CD4-positive, alpha-beta T cell treated with Interferon gamma for 1 hour (primary cell): ENCODE measurements around the gene CHPF2.

ENCODE experiments used
- DNase-seq: peaks from one replicate; pipeline ENCODE4 v3.0.0-alpha.2; 2020

The CHPF2 gene, protein sequence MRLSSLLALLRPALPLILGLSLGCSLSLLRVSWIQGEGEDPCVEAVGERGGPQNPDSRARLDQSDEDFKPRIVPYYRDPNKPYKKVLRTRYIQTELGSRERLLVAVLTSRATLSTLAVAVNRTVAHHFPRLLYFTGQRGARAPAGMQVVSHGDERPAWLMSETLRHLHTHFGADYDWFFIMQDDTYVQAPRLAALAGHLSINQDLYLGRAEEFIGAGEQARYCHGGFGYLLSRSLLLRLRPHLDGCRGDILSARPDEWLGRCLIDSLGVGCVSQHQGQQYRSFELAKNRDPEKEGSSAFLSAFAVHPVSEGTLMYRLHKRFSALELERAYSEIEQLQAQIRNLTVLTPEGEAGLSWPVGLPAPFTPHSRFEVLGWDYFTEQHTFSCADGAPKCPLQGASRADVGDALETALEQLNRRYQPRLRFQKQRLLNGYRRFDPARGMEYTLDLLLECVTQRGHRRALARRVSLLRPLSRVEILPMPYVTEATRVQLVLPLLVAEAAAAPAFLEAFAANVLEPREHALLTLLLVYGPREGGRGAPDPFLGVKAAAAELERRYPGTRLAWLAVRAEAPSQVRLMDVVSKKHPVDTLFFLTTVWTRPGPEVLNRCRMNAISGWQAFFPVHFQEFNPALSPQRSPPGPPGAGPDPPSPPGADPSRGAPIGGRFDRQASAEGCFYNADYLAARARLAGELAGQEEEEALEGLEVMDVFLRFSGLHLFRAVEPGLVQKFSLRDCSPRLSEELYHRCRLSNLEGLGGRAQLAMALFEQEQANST

GRCh38 chr7:151232091-151232916, at the start of gene CHPF2:
Gene CHPF2 (plus strand): TSS chr7:151232483. CDS start chr7:151234012, 1,529 bp downstream.
- peak; percentile 87 for DNase-seq

DNA sequence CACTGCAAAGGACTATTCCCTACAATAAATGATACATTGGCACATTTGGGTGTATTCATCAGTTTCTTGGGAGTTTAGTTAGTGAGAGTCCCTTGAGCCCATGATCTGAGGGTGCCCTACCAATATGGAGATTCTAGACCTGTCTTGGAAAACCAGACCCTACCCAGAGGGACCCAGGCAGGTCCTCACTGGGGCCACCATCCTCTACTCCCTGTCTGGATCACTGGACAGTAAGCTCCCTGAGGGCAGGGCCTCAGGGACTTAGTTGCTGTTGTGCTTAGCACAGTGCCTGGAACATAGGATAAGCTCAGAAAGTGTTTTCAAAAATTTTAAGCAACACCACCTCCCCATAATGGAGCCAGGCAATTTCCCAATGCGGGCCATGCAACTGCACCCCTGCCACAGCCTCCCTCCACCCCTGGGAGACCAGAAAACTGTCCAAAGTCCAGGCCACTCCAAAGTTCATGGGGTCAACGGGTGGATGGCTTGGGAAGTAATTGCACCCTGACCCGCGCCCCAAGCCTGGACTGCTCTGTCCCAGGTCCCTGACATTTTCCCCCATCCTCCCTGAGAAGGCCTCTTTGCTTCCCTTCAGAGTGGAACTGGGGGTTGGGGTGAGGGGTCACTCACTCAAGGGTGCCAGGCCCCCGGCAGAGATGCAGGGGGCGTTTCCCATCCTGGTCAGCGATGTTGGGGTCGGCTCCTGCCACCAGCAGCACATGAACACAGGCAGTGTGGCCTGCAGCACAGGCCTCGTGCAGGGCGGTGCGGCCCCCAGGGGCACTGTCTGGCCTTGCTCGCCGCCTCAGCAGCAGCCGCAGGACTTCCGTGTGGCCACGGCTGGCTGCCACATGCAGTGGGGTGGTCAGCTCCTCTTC, 46.3 kb upstream of the CHPF2 start:
- no peak for DNase-seq

- no peak for DNase-seq
These were observed 45.5 kb upstream of the CHPF2 start, which contains the start of gene ASB10 for GRCh38 chr7:151186640-151187408. Gene ASB10 (minus strand): TSS chr7:151187250. CDS start chr7:151187130, 120 bp downstream.

DNA sequence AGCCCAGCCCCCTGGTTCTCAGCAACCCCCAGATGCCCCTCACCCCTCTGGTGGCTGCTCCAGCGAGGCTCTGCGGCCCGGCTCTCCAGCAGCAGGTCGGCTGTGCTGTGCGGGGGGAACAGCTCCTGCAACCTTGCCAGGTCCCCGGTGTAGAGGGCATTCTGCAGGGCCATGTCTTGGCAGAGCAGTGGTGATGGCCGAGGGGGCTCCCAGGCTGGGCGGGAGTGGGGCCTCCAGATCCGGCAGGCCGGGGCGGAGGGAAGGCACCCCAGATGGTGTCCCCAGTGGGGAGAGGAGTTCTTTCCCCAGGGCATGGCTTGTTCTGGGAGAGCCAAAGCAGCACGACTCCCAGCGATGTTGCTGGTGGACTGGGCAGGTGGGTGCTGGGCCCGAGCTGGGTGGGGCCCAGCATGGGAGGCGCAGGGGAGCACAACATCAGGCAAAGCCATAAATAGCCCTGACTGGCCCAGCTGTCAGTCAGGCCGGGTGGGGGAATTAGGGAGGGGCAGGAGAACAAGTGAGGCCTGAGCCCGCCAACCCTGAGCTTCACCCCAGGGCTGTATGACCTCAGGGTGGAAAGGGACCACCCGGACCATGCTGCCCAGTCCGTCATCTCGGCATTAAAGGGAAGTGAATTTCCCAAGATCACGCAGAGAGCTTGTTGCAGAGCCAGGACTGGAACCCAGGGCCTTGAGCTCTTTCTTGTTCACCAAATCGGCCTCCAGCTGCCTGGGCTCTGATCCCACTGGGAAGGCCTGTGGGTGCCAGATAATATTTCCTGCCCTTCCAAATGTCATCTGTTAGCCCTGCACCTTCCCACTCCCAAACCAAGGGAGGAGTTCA, 44.7 kb upstream of the CHPF2 start:
- DNase-seq = no peak

DNA sequence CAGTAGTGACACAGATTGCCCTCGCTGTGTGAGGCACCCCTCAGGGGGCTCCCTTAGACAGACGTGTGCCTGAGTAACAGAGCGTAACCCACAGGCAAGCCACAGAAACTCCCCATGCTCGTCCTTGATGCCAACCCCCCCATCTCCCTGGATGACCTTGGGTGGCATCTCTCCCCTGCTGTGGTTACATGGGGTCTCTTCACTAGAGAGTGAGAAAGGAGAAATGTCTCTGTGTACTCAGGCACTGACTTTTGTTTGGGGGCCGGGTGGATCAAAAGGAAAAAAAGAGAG, 44.1 kb upstream of the CHPF2 start:
- no peak for DNase-seq

GRCh38 chr7:151189038-151189437, 43.2 kb upstream of the CHPF2 start:
- DNase-seq = no peak

- no peak for DNase-seq
These were observed 40.7 kb upstream of the CHPF2 start for GRCh38 chr7:151191544-151191943.

- no peak for DNase-seq
These were observed 40.2 kb upstream of the CHPF2 start for GRCh38 chr7:151192002-151192539.

DNA sequence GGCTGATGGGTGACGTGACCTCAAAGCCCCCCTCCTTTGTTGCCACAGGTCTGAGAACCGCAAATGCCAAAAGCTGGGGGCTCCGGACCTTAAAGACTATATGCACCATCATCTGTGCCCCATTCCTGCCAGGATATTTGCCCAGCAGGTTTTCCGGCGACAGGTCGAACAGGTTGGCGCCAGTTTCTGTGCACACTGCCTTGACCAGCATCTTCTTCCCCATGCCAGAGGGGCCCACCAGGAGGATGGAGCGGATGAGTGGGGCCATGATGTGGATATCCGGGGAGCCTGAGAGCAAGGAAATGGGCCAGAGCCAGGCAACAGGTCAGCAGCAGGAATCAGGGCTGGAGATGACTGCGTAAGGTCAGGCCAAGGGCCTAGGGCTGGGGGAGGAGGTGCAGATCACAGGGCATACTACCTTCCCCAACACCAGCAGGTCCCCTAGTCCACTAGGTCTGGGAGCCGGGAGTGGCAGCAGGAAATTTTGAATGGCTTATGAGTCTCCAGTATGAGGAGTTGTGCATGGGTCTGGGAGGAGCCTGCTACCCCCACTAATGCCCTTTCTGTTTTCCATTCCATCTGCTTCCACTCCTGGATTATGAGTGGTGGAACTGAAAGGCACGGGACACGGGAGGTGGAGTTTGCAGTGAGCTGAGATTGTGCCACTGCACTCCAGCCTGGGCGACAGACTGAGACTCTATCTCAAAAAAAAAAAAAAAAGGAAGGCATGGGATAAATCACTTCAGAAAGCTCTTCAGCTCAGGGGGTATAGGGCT, 38.9 kb upstream of the CHPF2 start:
- no peak for DNase-seq

- DNase-seq = no peak
These were observed 38.1 kb upstream of the CHPF2 start for GRCh38 chr7:151194188-151194587.

DNA sequence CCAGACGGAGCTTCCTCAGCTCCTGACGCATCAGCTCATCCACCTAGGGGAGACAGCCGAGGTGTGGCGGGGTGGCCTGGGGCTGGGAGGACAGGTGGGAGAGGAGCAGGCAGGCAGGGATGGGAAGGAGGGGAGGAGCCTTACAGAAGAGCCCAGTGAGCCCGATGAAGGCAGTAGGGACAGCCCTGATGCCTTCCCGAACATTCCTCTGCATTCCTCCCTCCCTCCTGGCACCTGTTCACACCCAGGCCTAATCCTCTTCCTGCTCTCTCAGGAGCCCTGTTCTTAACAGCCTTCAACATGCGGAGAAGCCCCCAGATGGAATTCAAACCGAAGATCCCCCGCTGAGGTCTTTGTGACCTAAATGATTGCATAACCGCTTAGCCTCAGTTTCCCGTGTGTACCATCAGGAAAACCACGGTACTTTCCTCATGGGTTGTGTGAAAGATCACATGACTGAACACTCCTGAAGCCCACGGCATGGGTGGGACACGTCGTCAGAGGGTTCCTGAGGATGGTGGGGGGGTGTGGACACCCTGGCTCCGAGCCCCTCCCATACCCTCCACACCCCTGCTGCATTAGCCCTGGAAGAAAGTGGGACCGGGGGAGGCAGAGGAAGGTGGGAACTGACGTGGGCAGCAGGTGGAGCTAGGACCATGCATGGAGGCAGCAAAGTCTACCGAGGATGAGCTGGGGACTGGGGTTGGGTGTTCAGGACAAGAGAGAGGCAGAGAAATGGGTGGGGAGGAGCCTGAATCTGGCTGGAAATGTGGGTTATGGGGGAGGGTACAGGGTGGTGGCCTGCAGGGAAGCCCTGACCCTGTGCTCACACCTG, 36.5 kb upstream of the CHPF2 start:
- no peak for DNase-seq

DNA sequence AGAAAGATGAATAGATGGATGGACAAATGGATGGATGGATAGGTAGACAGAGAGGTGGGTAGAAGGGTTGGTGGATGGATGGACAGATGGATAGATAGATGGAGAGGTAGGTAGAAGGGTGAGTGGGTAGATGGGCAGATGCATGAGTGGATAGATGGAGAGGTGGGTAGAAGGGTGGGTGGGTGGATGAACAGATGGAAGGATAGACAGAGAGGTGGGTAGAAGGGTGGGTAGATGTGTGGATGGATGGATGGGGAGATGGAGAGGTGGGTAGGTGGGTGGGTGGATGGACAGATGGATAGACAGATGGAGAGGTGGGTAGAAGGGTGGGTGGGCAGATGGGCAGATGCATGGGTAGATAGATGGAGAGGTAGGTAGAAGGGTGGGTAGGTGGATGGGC, 34.4 kb upstream of the CHPF2 start:
- DNase-seq = no peak

GRCh38 chr7:151198945-151199848, 33.1 kb upstream of the CHPF2 start:
- DNase-seq = no peak

DNA sequence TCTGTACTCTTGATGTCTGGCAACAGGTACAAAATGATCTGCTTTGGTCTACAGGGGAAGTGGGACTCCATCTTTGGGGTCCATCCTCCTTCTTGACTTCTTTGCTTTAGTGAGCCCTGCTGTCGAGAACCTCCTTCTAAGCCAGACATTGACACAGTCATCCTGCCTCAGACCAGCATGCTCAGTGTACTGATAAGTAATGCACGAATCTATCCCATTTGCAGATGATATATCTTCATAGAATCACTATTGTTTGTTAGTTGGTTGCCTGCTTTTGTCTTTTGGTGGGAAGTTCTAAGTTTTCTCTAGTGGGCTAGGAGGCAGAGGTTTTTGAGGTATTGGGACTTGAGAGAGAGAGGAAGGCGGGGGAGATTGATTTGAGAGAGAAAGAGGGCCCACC, 30.9 kb upstream of the CHPF2 start:
- no peak for DNase-seq

GRCh38 chr7:151201751-151202150, 30.5 kb upstream of the CHPF2 start:
- DNase-seq = no peak

GRCh38 chr7:151202836-151203235, 29.4 kb upstream of the CHPF2 start:
- DNase-seq = no peak

GRCh38 chr7:151204383-151205032, 27.8 kb upstream of the CHPF2 start:
- DNase-seq = no peak
